ENCODE measurements around the gene RAPH1.
"Not testable (repeated sequence)": the region's sequence is repeated elsewhere in the genome, so short reads cannot be mapped to it uniquely, and the experiment has no call there.

RAPH1 gene

DNA sequence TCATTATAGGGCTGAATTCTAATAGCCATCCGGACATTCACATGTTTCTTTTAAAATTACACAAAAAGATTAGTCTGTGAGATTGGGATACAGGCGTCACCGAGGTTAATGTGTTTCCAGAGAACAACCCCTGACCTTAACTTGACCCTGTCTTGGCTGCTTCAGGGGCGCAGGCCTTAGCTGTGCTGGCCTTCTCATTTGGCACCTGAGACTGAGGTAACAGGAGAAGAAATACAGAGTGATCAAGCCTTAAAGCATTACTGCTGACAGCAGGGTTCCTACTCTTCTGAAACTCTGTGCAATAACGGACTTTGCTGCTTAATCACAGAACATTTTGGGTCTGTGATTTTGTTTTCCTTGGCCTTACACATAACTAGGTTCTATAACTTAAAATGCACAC is 92.6 kb downstream of the RAPH1 start:
- no peak for DNase-seq
- Histone ChIP-seq H3K27me3 (replicated peaks; ENCODE audit: control insufficient read depth, insufficient read depth, low read length, poor library complexity, severe bottlenecking) (no peaks in the 10 kb centered on the region), H3K4me1 (ENCODE audit: control insufficient read depth, insufficient read depth, low read length, poor library complexity, severe bottlenecking) (no peaks in the 10 kb centered on the region), H3K36me3 (ENCODE audit: control insufficient read depth, insufficient read depth, low read length) (no peaks in the 10 kb centered on the region), H3K4me3 (ENCODE audit: insufficient read depth, low read depth, low read length, poor library complexity, severe bottlenecking) (no peak overlapping the region), H3K9me3 (ENCODE audit: control insufficient read depth, low read length) (no peaks in the 10 kb centered on the region), H3K27ac (ENCODE audit: insufficient read depth, low read length, poor library complexity, severe bottlenecking) (no peak overlapping the region)

DNA sequence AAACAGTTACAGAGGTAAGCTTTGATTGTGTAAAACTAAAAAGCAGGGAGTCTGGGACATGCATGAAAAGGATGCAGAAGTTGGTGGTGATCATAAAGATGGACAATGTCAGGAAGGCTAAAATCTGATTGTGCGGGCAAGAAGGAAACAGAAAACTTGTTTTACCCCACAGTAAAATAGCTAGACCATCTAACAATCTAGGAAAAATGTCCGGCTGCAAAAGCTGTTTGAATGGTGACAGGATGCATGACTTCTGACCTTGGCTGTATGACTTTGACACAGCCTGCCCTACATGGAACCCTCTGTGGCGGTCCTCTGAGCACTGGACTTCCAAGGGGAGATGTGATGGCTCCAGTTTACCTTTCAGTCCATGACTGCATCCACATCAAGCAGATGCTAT is 93.6 kb downstream of the RAPH1 start:
- H3K4me1 ChIP-seq (ENCODE audit: control insufficient read depth, insufficient read depth, low read length, poor library complexity, severe bottlenecking) = no peaks in the 10 kb centered on the region
- no peaks in the 10 kb centered on the region for H3K27me3 ChIP-seq (replicated peaks; ENCODE audit: control insufficient read depth, insufficient read depth, low read length, poor library complexity, severe bottlenecking)
- no peak for DNase-seq
- H3K4me3 ChIP-seq (ENCODE audit: insufficient read depth, low read depth, low read length, poor library complexity, severe bottlenecking) = no peak overlapping the region
- H3K36me3 ChIP-seq (ENCODE audit: control insufficient read depth, insufficient read depth, low read length) = no peaks in the 10 kb centered on the region
- no peak overlapping the region for H3K27ac ChIP-seq (ENCODE audit: insufficient read depth, low read length, poor library complexity, severe bottlenecking)
- no peaks in the 10 kb centered on the region for H3K9me3 ChIP-seq (ENCODE audit: control insufficient read depth, low read length)

DNA sequence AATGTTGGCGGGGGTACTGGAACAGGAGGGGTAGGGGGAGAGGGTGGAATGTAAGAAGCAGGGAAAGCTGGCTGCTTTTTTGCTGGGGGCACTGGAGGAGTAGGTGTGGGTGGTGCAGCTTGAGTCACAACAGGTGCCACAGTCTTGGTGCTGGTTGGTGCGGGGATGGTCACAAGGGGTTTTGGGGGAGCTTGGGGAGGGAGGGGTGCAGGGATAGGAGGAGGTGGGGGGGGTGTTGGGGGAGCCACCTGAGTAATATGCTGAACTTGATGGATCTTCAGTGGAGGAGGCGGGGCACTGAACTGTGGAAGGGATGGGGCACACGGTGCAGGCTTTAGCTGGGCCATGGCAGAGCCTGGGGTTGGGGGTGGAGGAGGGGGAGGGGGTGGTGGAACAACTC is 94.4 kb downstream of the RAPH1 start:
- no peak for DNase-seq
- Histone ChIP-seq H3K27ac (ENCODE audit: insufficient read depth, low read length, poor library complexity, severe bottlenecking) (no peak overlapping the region), H3K4me3 (ENCODE audit: insufficient read depth, low read depth, low read length, poor library complexity, severe bottlenecking) (no peak overlapping the region), H3K36me3 (ENCODE audit: control insufficient read depth, insufficient read depth, low read length) (no peaks in the 10 kb centered on the region), H3K27me3 (replicated peaks; ENCODE audit: control insufficient read depth, insufficient read depth, low read length, poor library complexity, severe bottlenecking) (no peaks in the 10 kb centered on the region), H3K9me3 (ENCODE audit: control insufficient read depth, low read length) (no peaks in the 10 kb centered on the region), H3K4me1 (ENCODE audit: control insufficient read depth, insufficient read depth, low read length, poor library complexity, severe bottlenecking) (no peaks in the 10 kb centered on the region)

DNA sequence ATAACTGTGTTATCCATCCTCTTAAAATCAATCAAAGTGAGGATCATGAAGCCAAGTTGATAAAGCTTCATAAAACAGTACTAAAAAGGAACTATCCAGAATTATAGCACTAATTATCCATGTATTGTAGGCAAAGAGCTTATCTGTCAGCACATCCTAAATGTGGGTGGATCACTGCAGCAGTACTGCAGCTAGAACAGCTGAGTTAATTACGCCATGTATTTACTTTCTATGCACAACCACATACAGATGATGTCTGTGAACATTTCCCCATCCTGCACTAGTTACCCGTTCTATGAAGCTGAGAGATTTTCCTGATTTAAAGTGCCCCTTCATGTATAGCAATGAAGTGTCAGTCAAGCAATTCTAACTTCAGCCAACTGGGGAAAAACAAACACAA is 96.6 kb downstream of the RAPH1 start:
- no peak overlapping the region for H3K27ac ChIP-seq (ENCODE audit: insufficient read depth, low read length, poor library complexity, severe bottlenecking)
- H3K9me3 ChIP-seq (ENCODE audit: control insufficient read depth, low read length) = no peaks in the 10 kb centered on the region
- H3K4me1 ChIP-seq (ENCODE audit: control insufficient read depth, insufficient read depth, low read length, poor library complexity, severe bottlenecking) = no peaks in the 10 kb centered on the region
- no peaks in the 10 kb centered on the region for H3K27me3 ChIP-seq (replicated peaks; ENCODE audit: control insufficient read depth, insufficient read depth, low read length, poor library complexity, severe bottlenecking)
- no peaks in the 10 kb centered on the region for H3K36me3 ChIP-seq (ENCODE audit: control insufficient read depth, insufficient read depth, low read length)
- H3K4me3 ChIP-seq (ENCODE audit: insufficient read depth, low read depth, low read length, poor library complexity, severe bottlenecking) = no peak overlapping the region
- DNase-seq = no peak

GRCh38 chr2:203437511-203437910 is 97.6 kb downstream of the RAPH1 start:
- Histone ChIP-seq H3K9me3 (ENCODE audit: control insufficient read depth, low read length) (no peaks in the 10 kb centered on the region), H3K27ac (ENCODE audit: insufficient read depth, low read length, poor library complexity, severe bottlenecking) (no peak overlapping the region), H3K4me1 (ENCODE audit: control insufficient read depth, insufficient read depth, low read length, poor library complexity, severe bottlenecking) (no peaks in the 10 kb centered on the region), H3K36me3 (ENCODE audit: control insufficient read depth, insufficient read depth, low read length) (no peaks in the 10 kb centered on the region), H3K27me3 (replicated peaks; ENCODE audit: control insufficient read depth, insufficient read depth, low read length, poor library complexity, severe bottlenecking) (no peaks in the 10 kb centered on the region), H3K4me3 (ENCODE audit: insufficient read depth, low read depth, low read length, poor library complexity, severe bottlenecking) (no peak overlapping the region)
- no peak for DNase-seq

GRCh38 chr2:203436496-203436895 is 98.6 kb downstream of the RAPH1 start:
- Histone ChIP-seq H3K9me3 (ENCODE audit: control insufficient read depth, low read length) (no peaks in the 10 kb centered on the region), H3K4me3 (ENCODE audit: insufficient read depth, low read depth, low read length, poor library complexity, severe bottlenecking) (no peak overlapping the region), H3K27me3 (replicated peaks; ENCODE audit: control insufficient read depth, insufficient read depth, low read length, poor library complexity, severe bottlenecking) (no peaks in the 10 kb centered on the region), H3K36me3 (ENCODE audit: control insufficient read depth, insufficient read depth, low read length) (no peaks in the 10 kb centered on the region), H3K4me1 (ENCODE audit: control insufficient read depth, insufficient read depth, low read length, poor library complexity, severe bottlenecking) (no peaks in the 10 kb centered on the region), H3K27ac (ENCODE audit: insufficient read depth, low read length, poor library complexity, severe bottlenecking) (no peak overlapping the region)
- DNase-seq = no peak

DNA sequence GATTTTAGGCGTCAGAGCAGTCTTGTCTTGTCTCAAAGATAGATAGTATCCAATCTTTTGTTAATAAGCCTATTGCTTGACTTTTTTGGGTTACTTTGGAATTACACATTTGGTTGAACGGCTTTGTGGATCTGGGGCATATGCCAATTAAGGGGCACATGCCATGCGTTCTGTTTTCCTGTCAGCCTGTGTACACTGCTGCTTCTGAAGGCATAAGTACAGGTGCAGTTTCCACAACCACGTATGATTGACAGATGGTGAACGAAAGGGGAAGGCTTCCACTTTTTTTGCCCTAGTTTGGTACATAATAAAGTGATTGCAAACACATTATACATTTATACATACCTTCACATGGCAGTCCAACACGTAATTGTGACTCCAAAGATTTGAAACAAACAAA is 102.3 kb downstream of the RAPH1 start:
- Histone ChIP-seq H3K27me3 (replicated peaks; ENCODE audit: control insufficient read depth, insufficient read depth, low read length, poor library complexity, severe bottlenecking) (no peaks in the 10 kb centered on the region), H3K36me3 (ENCODE audit: control insufficient read depth, insufficient read depth, low read length) (no peaks in the 10 kb centered on the region)

GRCh38 chr2:203431391-203432185 is 103.5 kb downstream of the RAPH1 start:
- Histone ChIP-seq H3K36me3 (ENCODE audit: control insufficient read depth, insufficient read depth, low read length) (peaks cover 9% of the 10 kb centered on the region), H3K27me3 (replicated peaks; ENCODE audit: control insufficient read depth, insufficient read depth, low read length, poor library complexity, severe bottlenecking) (no peaks in the 10 kb centered on the region), H3K27ac (ENCODE audit: insufficient read depth, low read length, poor library complexity, severe bottlenecking) (no peak overlapping the region), H3K4me1 (ENCODE audit: control insufficient read depth, insufficient read depth, low read length, poor library complexity, severe bottlenecking) (no peaks in the 10 kb centered on the region), H3K9me3 (ENCODE audit: control insufficient read depth, low read length) (no peaks in the 10 kb centered on the region), H3K4me3 (ENCODE audit: insufficient read depth, low read depth, low read length, poor library complexity, severe bottlenecking) (no peak overlapping the region)
- no peak for DNase-seq

More for the DNA sequence above, 102.3 kb downstream of the RAPH1 start:
- Histone ChIP-seq H3K27ac (ENCODE audit: insufficient read depth, low read length, poor library complexity, severe bottlenecking) (no peak overlapping the region), H3K4me3 (ENCODE audit: insufficient read depth, low read depth, low read length, poor library complexity, severe bottlenecking) (no peak overlapping the region), H3K9me3 (ENCODE audit: control insufficient read depth, low read length) (no peaks in the 10 kb centered on the region), H3K4me1 (ENCODE audit: control insufficient read depth, insufficient read depth, low read length, poor library complexity, severe bottlenecking) (no peaks in the 10 kb centered on the region)
- DNase-seq = no peak

- not testable (repeated sequence) for H3K27me3 ChIP-seq (replicated peaks; ENCODE audit: control insufficient read depth, insufficient read depth, low read length, poor library complexity, severe bottlenecking); DNase-seq; H3K36me3 ChIP-seq (ENCODE audit: control insufficient read depth, insufficient read depth, low read length); H3K27ac ChIP-seq (ENCODE audit: insufficient read depth, low read length, poor library complexity, severe bottlenecking); H3K4me1 ChIP-seq (ENCODE audit: control insufficient read depth, insufficient read depth, low read length, poor library complexity, severe bottlenecking); H3K9me3 ChIP-seq (ENCODE audit: control insufficient read depth, low read length); H3K4me3 ChIP-seq (ENCODE audit: insufficient read depth, low read depth, low read length, poor library complexity, severe bottlenecking)
Observed at GRCh38 chr2:203429643-203430042, 105.5 kb downstream of the RAPH1 start.

DNA sequence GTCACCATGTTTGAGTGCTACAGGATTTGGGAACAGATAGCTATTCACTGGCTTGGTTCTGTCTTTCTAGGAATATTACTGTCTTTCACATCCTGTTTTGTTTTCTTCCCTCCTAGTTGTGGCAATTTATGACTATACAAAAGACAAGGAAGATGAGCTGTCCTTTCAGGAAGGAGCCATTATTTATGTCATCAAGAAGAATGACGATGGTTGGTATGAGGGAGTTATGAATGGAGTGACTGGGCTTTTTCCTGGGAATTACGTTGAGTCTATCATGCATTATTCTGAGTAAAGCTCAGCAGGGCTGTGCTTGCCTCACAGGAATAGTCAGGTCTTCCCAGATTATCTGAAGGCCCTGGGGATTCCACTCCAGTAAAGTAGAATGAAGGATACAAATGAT is 108.0 kb downstream of the RAPH1 start:
- Histone ChIP-seq H3K36me3 (ENCODE audit: control insufficient read depth, insufficient read depth, low read length) (peaks cover 9% of the 10 kb centered on the region), H3K27me3 (replicated peaks; ENCODE audit: control insufficient read depth, insufficient read depth, low read length, poor library complexity, severe bottlenecking) (no peaks in the 10 kb centered on the region), H3K27ac (ENCODE audit: insufficient read depth, low read length, poor library complexity, severe bottlenecking) (no peak overlapping the region), H3K4me3 (ENCODE audit: insufficient read depth, low read depth, low read length, poor library complexity, severe bottlenecking) (no peak overlapping the region), H3K4me1 (ENCODE audit: control insufficient read depth, insufficient read depth, low read length, poor library complexity, severe bottlenecking) (no peaks in the 10 kb centered on the region), H3K9me3 (ENCODE audit: control insufficient read depth, low read length) (no peaks in the 10 kb centered on the region)
- DNase-seq = no peak
